ACC112 (cell line): Measurements from ENCODE around the gene ITGAV.

Experiments
- H2AFZ ChIP-seq: fragments of 200-600 bp; sonication (generic); one replicate; pipeline ENCODE4 v1.6.0; 2017; ENCODE audit warnings: antibody characterized with exemption, low read length; ENCODE audit not compliant: unreplicated experiment
- H3K27ac ChIP-seq: fragments of 200-600 bp; sonication (generic); 2 replicates; pipeline ENCODE4 v1.5.1; 2014; ENCODE audit warnings: low read depth, mild to moderate bottlenecking, antibody characterized with exemption, low read length, moderate library complexity
- H3K27me3 ChIP-seq: fragments of 200-600 bp; sonication (generic); 2 replicates; pipeline ENCODE4 v1.6.1; 2014; ENCODE audit warnings: mild to moderate bottlenecking, antibody characterized with exemption, low read length, moderate library complexity, mixed read lengths; ENCODE audit not compliant: insufficient read depth
- H3K36me3 ChIP-seq: fragments of 200-600 bp; sonication (generic); 2 replicates; pipeline ENCODE4 v1.6.1; 2016; ENCODE audit warnings: mild to moderate bottlenecking, antibody characterized with exemption, low read length, moderate library complexity, mixed read lengths; ENCODE audit not compliant: insufficient read depth
- H3K4me1 ChIP-seq: fragments of 200-600 bp; sonication (generic); one replicate; pipeline ENCODE4 v1.6.1; 2016; ENCODE audit warnings: low read length, mixed read lengths; ENCODE audit not compliant: insufficient read depth, unreplicated experiment, control insufficient read depth
- H3K4me3 ChIP-seq: fragments of 200-600 bp; sonication (generic); 2 replicates; pipeline ENCODE4 v1.5.1; 2014; ENCODE audit warnings: mild to moderate bottlenecking, low read depth, low read length
- H3K79me2 ChIP-seq: fragments of 200-600 bp; sonication (generic); one replicate; pipeline ENCODE4 v1.6.0; 2016; ENCODE audit warnings: low read length; ENCODE audit not compliant: control insufficient read depth, unreplicated experiment, insufficient read depth

The ITGAV gene

DNA sequence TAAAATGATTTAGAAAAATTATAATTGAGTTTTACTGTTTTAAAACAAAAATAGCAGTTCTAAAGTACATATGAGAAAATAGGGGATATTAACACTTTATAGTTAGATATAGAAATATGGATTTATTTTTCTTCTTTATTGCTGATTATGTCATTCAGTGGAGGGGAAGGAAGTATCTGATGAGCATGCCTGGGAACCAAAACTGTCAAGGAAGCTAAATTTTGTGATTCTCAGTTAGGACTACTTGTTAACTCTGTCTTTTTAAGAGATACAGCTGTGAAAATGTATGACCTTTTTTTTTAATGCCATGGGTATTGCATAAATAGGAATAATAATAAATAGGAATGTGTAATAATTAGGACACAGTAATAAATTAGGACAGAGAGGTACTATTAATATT, 44.8 kb downstream of the ITGAV start:
- Histone ChIP-seq H3K27me3 (no peaks in the 10 kb centered on the region), H3K4me1 (peaks cover 6% of the 10 kb centered on the region), H3K79me2 (peaks cover 3% of the 10 kb centered on the region), H3K4me3 (no peak overlapping the region), H3K27ac (no peak overlapping the region), H2AFZ (no peak overlapping the region), H3K36me3 (0 out of 2 replicates have a peak, but pooled peaks cover 3% of the 10 kb centered on the region)

DNA sequence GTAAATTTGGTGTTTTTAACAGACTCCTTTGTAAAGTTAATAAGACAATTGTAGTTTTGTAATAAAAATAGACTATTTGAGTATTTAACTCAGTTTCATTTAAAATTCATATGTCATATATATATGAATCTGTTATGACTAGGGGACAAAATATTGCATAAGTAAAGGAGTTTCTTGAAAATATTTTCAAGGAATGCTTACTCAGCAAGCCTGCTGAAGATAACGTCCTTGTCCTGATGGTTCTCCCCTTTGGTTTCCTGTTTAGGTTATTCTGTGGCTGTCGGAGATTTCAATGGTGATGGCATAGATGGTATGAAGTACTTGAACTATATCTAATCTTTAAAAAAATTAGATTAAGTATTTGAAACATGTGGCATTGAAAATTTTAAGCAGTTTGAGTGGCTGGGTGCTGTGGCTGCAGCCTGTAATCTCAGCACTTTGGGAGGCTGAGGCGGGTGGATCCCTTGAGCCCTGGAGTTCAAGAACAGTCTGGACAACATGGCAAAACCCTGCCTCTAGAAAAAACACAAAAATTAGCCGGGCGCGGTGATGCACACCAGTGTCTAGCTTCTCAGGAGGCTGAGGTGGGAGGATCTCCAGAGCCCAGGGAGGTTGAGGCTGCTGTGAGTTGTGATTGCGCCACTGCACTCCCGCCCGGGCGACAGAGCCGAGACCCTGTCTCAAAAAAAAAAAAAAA, 47.1 kb downstream of the ITGAV start:
- Histone ChIP-seq H3K4me3 (no peak overlapping the region), H3K27me3 (no peaks in the 10 kb centered on the region), H3K36me3 (no peaks in the 10 kb centered on the region), H2AFZ (no peak overlapping the region), H3K4me1 (peaks cover 10% of the 10 kb centered on the region), H3K79me2 (peaks cover 3% of the 10 kb centered on the region), H3K27ac (no peak overlapping the region)

DNA sequence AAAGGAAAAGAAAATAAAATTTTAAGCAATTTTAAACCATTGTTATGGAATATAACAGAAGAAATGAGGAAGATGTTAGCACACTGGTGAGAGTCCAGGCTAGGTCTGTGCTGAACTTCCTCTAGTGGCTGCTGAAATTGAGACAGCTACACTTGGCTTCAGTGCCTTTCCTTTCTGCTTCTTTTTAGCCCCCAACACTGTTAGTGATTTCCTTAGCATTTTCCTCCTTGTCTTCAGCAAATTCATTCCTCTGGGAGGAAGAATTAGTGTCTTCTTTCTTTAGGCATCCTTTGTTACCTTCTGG, 47.6 kb downstream of the ITGAV start:
- H3K4me1 ChIP-seq, result peaks cover 10% of the 10 kb centered on the region
- no peaks in the 10 kb centered on the region for H3K27me3 ChIP-seq
- H3K27ac ChIP-seq, result no peak overlapping the region
- peaks cover under 1% of the 10 kb centered on the region for H3K79me2 ChIP-seq
- H3K4me3 ChIP-seq, result no peak overlapping the region
- no peaks in the 10 kb centered on the region for H3K36me3 ChIP-seq
- H2AFZ ChIP-seq, result no peak overlapping the region

DNA sequence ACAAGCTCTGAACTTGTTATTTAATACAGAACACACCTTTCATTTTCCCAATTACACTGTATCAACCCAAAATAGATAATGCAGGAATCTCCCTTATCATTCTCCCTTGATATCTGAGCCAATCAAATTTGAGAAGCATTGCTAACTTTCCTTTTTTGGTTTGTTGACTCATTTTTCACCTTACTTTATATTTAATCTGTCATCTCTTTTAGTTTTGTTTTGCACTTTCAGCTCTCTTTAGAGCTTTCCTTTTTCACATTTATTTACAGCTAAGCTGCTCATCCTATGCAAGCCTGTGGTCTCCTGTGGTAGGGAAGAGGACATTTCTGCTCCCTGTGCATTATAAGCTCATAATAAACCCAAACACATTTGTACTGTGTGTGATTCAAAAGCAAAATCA, 50.1 kb downstream of the ITGAV start:
- Histone ChIP-seq H3K27ac (0 out of 2 replicates have a peak overlapping the region, but pooled peaks have one; percentile 17), H3K36me3 (peaks cover 6% of the 10 kb centered on the region; the same call in 1 of the 2 replicates)

DNA sequence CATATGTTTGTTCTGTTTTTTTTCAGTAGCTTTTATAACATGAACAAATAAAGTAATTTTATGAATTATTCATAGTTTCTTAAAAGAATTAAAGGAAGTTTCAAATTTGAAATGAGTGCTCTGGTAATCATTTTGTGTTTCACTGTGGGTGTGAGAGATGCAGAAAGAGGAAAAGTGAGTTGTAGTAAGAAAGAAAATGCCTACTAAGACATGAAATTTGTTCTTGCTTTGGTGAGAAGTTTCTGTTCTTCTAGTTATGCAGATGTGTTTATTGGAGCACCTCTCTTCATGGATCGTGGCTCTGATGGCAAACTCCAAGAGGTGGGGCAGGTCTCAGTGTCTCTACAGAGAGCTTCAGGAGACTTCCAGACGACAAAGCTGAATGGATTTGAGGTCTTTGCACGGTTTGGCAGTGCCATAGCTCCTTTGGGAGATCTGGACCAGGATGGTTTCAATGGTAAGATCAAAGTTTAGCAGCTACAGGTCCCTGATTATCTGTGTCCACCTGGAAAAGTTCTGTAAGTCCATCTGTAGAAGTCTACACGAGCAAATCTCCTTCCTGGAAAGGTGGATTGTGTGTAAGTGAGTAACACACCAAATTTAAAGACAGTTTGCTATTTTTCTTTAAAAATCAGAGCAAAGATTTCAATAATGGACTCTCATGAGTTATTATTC, 51.4 kb downstream of the ITGAV start:
- Histone ChIP-seq H3K4me3 (no peak overlapping the region), H3K27me3 (no peaks in the 10 kb centered on the region), H2AFZ (no peak overlapping the region), H3K36me3 (peaks cover 6% of the 10 kb centered on the region; the same call in 1 of the 2 replicates), H3K79me2 (no peaks in the 10 kb centered on the region), H3K27ac (no peak overlapping the region), H3K4me1 (peaks cover 14% of the 10 kb centered on the region)

More for the DNA sequence above, 50.1 kb downstream of the ITGAV start:
- peaks cover 10% of the 10 kb centered on the region for H3K4me1 ChIP-seq
- no peak overlapping the region for H3K4me3 ChIP-seq
- no peaks in the 10 kb centered on the region for H3K27me3 ChIP-seq
- no peak overlapping the region for H2AFZ ChIP-seq
- no peaks in the 10 kb centered on the region for H3K79me2 ChIP-seq

DNA sequence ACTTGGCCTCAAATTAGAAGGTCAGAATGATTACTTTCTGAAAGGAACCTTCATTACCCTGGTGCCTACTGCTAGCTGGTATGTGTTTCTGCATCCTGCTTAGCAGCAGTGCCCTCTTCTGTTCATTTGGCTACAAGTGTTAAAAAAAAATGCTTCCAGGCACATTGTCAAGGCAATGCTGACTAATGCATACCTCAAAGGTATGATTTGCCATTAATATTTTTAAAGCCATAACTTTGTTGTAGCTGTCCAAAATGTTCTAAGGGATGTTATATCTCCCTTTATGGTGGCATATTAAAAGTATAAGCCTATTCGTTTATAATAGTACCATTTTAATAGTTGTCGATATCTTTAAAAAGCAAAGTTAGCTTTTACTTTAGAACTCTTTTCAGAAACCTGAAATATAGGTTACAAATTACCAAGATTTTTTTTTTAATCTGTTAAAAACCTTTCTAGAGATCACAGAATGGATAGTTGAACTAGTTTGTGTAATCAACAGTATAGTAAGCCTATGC, 52.0 kb downstream of the ITGAV start:
- Histone ChIP-seq H3K4me1 (peaks cover 14% of the 10 kb centered on the region), H3K36me3 (peaks cover 6% of the 10 kb centered on the region; the same call in 1 of the 2 replicates), H3K27me3 (no peaks in the 10 kb centered on the region), H3K27ac (no peak overlapping the region), H3K4me3 (no peak overlapping the region), H2AFZ (no peak overlapping the region), H3K79me2 (no peaks in the 10 kb centered on the region)

DNA sequence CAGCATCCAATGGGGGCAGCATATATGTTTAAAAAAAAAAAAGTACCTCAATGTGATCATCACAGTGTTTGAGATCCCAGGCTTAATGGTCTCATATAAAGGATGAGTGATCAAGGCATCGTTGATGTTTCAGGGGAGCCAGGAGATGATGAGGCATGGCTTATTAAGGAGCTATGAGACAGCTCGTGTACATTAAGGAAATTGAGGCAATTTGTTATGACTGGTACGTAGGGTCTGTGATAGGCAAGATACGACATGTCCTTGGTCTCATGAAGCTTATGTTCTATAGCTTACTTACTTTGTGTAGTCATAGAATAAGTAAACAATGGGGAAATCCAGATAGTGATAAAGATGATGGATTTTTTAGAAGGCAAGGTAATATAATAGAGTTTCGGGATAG, 54.9 kb downstream of the ITGAV start:
- Histone ChIP-seq H3K27ac (no peak overlapping the region), H3K4me3 (no peak overlapping the region), H3K36me3 (peaks cover 6% of the 10 kb centered on the region; the same call in 1 of the 2 replicates), H3K27me3 (no peaks in the 10 kb centered on the region), H3K79me2 (no peaks in the 10 kb centered on the region), H2AFZ (no peak overlapping the region), H3K4me1 (peaks cover 7% of the 10 kb centered on the region)

DNA sequence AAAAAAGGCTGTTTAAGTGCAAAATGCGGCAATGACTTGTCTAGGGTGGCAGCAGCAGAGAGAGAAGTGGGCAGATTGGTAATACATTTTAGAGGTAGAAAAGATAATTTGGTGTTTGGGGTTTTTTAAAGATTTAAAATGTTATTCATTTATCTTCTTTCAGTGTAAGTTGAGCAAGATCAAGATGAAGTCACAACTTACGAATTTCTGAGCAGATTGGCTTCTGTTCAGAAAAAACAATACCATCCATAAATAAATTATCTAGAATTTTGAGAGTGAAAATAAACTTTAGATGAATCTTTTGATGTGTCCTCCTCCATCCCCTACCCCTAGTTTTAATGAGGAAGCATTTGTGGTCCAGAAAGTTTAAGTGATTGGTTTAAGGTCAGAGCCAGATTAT, 56.1 kb downstream of the ITGAV start:
- no peak overlapping the region for H3K4me3 ChIP-seq
- no peak overlapping the region for H2AFZ ChIP-seq
- no peaks in the 10 kb centered on the region for H3K79me2 ChIP-seq
- H3K36me3 ChIP-seq, result peaks cover 6% of the 10 kb centered on the region; the same call in 1 of the 2 replicates
- no peaks in the 10 kb centered on the region for H3K27me3 ChIP-seq
- H3K27ac ChIP-seq, result peak overlapping the region; percentile 21
- H3K4me1 ChIP-seq, result peaks cover 4% of the 10 kb centered on the region

DNA sequence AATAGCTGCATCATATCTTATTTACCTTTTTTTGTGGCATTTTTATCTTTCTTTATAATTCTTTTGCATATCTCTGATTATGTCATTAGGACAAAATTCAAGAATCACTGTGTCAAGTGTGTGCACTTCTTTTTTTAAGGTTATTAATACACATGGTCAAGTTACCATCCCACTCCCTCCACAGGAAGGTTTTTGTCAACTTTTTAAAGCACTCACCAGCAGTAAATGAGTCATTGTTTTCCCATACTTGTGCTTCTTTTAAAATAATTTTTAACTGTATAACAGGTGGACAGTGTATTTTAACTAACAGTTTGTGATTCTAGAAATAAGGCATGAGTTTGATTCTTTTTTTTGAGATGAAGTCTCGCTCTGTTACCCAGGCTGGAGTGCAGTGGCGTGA, 58.3 kb downstream of the ITGAV start:
- peaks cover 4% of the 10 kb centered on the region for H3K4me1 ChIP-seq
- H3K79me2 ChIP-seq, result no peaks in the 10 kb centered on the region
- H3K4me3 ChIP-seq, result no peak overlapping the region
- peaks cover 2% of the 10 kb centered on the region; the same call in 1 of the 2 replicates for H3K36me3 ChIP-seq
- no peak overlapping the region for H3K27ac ChIP-seq
- no peak overlapping the region for H2AFZ ChIP-seq
- no peaks in the 10 kb centered on the region for H3K27me3 ChIP-seq

DNA sequence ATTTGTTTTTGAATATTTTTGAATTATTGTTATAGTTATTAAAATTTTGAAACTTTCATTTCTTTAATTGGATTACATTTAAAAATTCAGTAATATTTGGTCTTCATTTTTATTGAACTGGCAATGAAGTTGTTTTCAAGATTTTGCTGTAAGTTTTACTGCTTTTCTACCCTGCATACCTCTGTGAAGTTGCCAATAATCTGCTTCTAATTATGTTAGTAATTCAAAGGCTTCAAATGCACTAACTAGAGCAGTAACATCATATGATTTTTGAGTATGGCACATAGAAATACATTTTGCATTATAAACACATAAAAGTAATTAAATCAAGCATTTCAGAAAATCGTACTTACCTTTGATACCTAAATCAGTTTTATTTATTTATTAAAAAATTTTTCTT, 63.7 kb downstream of the ITGAV start:
- no peaks in the 10 kb centered on the region for H3K27me3 ChIP-seq
- H3K4me3 ChIP-seq, result no peak overlapping the region
- peaks cover 10% of the 10 kb centered on the region for H3K36me3 ChIP-seq
- H2AFZ ChIP-seq, result no peak overlapping the region
- H3K27ac ChIP-seq, result no peak overlapping the region
- no peaks in the 10 kb centered on the region for H3K79me2 ChIP-seq
- H3K4me1 ChIP-seq, result no peaks in the 10 kb centered on the region

DNA sequence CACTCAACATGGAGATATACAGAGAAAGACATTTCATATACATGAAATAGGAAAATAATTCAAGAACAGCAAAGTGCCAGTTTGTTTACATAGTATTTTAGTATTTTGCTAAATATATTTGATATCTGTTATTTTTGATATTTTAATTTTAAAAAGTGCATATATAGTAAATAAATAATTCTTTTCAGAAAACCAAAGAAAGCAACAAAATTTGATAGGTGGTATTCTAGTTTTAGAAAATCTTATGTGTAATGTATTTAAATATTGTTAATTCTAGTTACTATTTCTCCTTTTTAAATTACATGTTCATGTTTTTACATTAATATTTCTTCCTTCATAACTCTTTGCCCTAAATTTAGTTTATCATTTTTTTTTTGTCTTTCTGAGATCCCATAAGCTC, 69.5 kb downstream of the ITGAV start:
- Histone ChIP-seq H2AFZ (no peak overlapping the region), H3K27ac (no peak overlapping the region), H3K79me2 (no peaks in the 10 kb centered on the region), H3K4me1 (no peaks in the 10 kb centered on the region), H3K4me3 (no peak overlapping the region), H3K27me3 (no peaks in the 10 kb centered on the region), H3K36me3 (peaks cover 19% of the 10 kb centered on the region)
